Measurements from ENCODE around the gene PIK3R6.

The PIK3R6 gene

DNA sequence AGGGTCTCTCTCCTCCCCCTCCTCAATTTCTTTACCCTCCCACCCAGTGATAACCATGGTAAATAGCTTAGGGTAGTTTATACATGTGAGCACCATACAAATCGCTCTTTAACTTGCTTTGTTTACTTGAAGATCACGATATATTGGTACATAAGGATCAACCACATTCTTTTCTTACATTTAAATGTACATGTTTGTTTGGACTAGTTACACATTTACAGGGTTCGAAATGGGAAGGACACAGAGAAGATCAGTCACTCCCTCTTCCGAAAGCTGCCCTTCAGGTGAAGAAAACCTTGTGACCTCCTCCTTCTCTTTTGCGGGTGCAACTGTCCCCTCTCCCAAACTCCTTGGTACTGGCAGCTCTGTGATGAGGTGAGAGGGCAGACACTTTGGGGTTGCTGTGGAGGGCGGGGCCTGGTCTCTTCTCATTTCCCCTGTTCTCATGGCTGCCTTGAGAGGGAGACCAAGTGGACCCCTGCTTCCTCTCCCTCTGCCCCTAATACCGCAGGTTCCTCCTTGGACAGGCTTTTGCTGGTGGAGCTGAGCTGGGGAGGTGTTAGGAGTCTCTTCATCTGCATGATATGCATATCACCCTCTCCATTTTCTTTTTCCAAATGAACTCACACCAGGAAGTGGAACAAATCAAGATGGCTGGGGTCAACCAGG, 4.7 kb upstream of the PIK3R6 start:
- no peak overlapping the region for H3K27ac Mint-ChIP-seq
- no peak for ATAC-seq
- H3K4me1 Mint-ChIP-seq, result peaks cover 29% of the 10 kb centered on the region

DNA sequence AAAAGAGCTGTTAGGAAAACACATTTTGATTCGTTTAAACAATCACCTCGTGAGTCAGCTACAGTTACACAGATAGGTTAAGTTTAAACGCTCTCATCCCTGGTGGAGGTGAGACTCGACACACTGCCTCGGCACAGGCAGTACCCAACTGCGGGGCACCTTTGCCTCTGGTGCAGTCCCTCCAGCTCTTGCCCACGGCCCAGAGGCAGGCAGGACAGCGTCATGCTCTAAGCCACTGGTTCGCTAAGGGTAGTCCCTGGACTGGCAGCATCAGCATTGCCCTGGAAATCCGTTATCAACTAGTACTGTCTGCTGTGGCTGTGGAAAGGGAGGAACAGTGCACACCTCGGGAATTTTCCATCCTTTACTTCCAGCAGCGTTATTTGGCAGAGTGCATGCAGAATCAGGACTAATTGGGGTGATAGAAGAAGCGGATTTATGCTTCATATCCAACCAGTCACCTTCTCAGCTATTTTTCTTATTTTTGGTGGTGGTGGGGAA, 3.7 kb upstream of the PIK3R6 start:
- peaks cover 3% of the 10 kb centered on the region for H3K27me3 Mint-ChIP-seq
- no peak for DNase-seq
- H3K4me3 Mint-ChIP-seq, result no peak overlapping the region
- ATAC-seq, result no peak
- H3K36me3 Mint-ChIP-seq (ENCODE audit: low read depth), result no peaks in the 10 kb centered on the region
- no peaks in the 10 kb centered on the region for H3K9me3 Mint-ChIP-seq
- H3K4me1 Mint-ChIP-seq, result peaks cover 36% of the 10 kb centered on the region
- H3K27ac Mint-ChIP-seq, result no peak overlapping the region

More for the DNA sequence above, 4.7 kb upstream of the PIK3R6 start:
- Mint-ChIP-seq H3K4me3 (no peak overlapping the region), H3K36me3 (ENCODE audit: low read depth) (no peaks in the 10 kb centered on the region), H3K9me3 (no peaks in the 10 kb centered on the region), H3K27me3 (peaks cover 3% of the 10 kb centered on the region)
- DNase-seq, result no peak

GRCh38 chr17:8870406-8871040, 3.0 kb upstream of the PIK3R6 start:
- Mint-ChIP-seq H3K27ac (no peak overlapping the region), H3K4me1 (peaks cover 36% of the 10 kb centered on the region), H3K9me3 (no peaks in the 10 kb centered on the region), H3K4me3 (no peak overlapping the region), H3K36me3 (ENCODE audit: low read depth) (no peaks in the 10 kb centered on the region), H3K27me3 (peaks cover 3% of the 10 kb centered on the region)
- DNase-seq (no peak), ATAC-seq (no peak)

GRCh38 chr17:8869114-8869815, 1.8 kb upstream of the PIK3R6 start:
- Mint-ChIP-seq H3K27ac (peak overlapping the region; percentile 29), H3K36me3 (ENCODE audit: low read depth) (no peaks in the 10 kb centered on the region), H3K27me3 (peaks cover 3% of the 10 kb centered on the region)

GRCh38 chr17:8868529-8868951, 1.1 kb upstream of the PIK3R6 start:
- ATAC-seq (peak; percentile 65), DNase-seq (no peak)
- peaks cover 3% of the 10 kb centered on the region for H3K27me3 Mint-ChIP-seq
- H3K4me3 Mint-ChIP-seq, result no peak overlapping the region
- H3K4me1 Mint-ChIP-seq, result peaks cover 28% of the 10 kb centered on the region
- no peaks in the 10 kb centered on the region for H3K9me3 Mint-ChIP-seq
- no peak overlapping the region for H3K27ac Mint-ChIP-seq
- H3K36me3 Mint-ChIP-seq (ENCODE audit: low read depth), result no peaks in the 10 kb centered on the region

More at GRCh38 chr17:8869114-8869815, 1.8 kb upstream of the PIK3R6 start:
- H3K4me1 Mint-ChIP-seq, result peaks cover 34% of the 10 kb centered on the region
- H3K9me3 Mint-ChIP-seq, result no peaks in the 10 kb centered on the region
- DNase-seq (no peak), ATAC-seq (no peak)
- H3K4me3 Mint-ChIP-seq, result no peak overlapping the region

GRCh38 chr17:8868092-8868491, 618 bp upstream of the PIK3R6 start:
- H3K4me1 Mint-ChIP-seq, result peaks cover 28% of the 10 kb centered on the region
- H3K36me3 Mint-ChIP-seq (ENCODE audit: low read depth), result no peaks in the 10 kb centered on the region
- H3K27me3 Mint-ChIP-seq, result peaks cover 3% of the 10 kb centered on the region
- H3K4me3 Mint-ChIP-seq, result no peak overlapping the region
- no peak for DNase-seq
- H3K9me3 Mint-ChIP-seq, result no peaks in the 10 kb centered on the region
- no peak for ATAC-seq
- H3K27ac Mint-ChIP-seq, result peak overlapping the region; percentile 24

DNA sequence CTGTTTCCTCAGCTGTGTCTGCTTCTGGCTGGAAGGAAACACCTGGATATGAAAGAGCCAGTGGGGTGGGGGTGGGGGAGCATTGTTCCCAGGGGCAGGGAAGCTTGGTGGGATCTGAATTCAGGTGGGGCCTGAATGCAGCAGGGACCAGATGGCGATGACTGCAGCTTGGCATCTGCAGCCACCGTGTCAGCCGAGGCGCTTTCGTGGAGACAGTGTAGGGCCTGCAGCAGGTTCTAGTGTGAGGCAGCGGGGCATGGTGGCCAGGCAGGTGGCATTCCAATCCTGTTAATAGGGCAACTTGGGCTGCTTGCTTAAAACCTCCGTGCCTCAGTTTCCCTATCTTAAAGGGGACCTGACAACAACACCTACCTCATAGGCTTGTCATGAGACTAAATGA, 1.7 kb downstream of the PIK3R6 start:
- no peak for DNase-seq
- H3K4me3 Mint-ChIP-seq, result no peak overlapping the region
- H3K36me3 Mint-ChIP-seq (ENCODE audit: low read depth), result no peaks in the 10 kb centered on the region
- H3K4me1 Mint-ChIP-seq, result peaks cover 39% of the 10 kb centered on the region
- ATAC-seq, result no peak
- H3K27ac Mint-ChIP-seq, result no peak overlapping the region
- H3K9me3 Mint-ChIP-seq, result no peaks in the 10 kb centered on the region
- peaks cover 3% of the 10 kb centered on the region for H3K27me3 Mint-ChIP-seq

- no peak overlapping the region for H3K27ac Mint-ChIP-seq
- peaks cover 3% of the 10 kb centered on the region for H3K27me3 Mint-ChIP-seq
- DNase-seq (no peak), ATAC-seq (no peak)
- H3K9me3 Mint-ChIP-seq, result no peaks in the 10 kb centered on the region
- no peaks in the 10 kb centered on the region for H3K36me3 Mint-ChIP-seq (ENCODE audit: low read depth)
- no peak overlapping the region for H3K4me3 Mint-ChIP-seq
- H3K4me1 Mint-ChIP-seq, result peaks cover 39% of the 10 kb centered on the region
Measured at GRCh38 chr17:8865385-8865784, 2.1 kb downstream of the PIK3R6 start.

DNA sequence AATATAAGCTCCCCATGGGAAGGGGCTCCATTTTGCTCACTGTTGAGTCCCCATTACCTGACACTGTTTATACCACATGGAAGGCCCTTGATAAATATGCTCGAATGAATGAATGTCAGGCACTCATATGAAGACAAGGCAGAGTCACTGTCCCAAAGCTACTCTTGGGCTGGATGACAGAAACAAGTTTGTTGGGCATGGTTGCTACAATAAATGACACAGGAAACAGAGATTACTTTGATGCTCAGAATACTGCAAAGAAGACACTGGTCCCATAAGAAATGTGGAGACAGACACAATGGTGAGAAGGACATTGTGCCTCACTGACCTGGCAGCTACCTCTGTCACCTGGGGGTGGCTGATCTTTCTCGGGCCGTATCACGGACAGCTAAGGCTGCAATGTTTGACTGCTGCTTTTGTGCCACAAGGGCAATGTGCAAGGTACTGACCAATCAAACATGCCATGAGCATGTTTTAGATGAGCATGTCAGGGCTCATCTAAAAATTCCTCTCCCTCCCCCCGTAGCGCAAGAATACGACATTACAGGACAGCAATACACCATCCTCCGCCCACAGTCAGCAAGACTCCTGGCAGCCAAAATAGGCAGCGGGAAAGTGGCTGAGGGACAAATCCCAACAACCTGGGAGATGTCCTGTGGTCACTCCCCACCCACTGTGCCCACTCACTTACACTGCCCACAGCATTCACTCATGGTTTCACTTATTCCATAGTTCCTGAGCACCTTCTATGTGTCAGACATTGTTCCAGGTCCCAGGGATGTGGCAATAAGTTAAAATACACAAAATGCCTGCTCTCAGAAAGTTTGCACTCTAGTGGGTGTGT, 5.0 kb downstream of the PIK3R6 start:
- peaks cover 2% of the 10 kb centered on the region for H3K36me3 Mint-ChIP-seq (ENCODE audit: low read depth)
- H3K4me3 Mint-ChIP-seq, result no peak overlapping the region
- no peaks in the 10 kb centered on the region for H3K9me3 Mint-ChIP-seq
- peaks cover 47% of the 10 kb centered on the region for H3K4me1 Mint-ChIP-seq
- no peaks in the 10 kb centered on the region for H3K27me3 Mint-ChIP-seq
- DNase-seq (no peak), ATAC-seq (no peak)
- H3K27ac Mint-ChIP-seq, result no peak overlapping the region

- peaks cover 2% of the 10 kb centered on the region for H3K36me3 Mint-ChIP-seq (ENCODE audit: low read depth)
- H3K27ac Mint-ChIP-seq, result no peak overlapping the region
- no peak overlapping the region for H3K4me3 Mint-ChIP-seq
- no peaks in the 10 kb centered on the region for H3K27me3 Mint-ChIP-seq
- DNase-seq (no peak), ATAC-seq (no peak)
- no peaks in the 10 kb centered on the region for H3K9me3 Mint-ChIP-seq
- peaks cover 47% of the 10 kb centered on the region for H3K4me1 Mint-ChIP-seq
Measured at GRCh38 chr17:8861495-8862181, 5.8 kb downstream of the PIK3R6 start.

GRCh38 chr17:8859804-8860430, 7.6 kb downstream of the PIK3R6 start:
- ATAC-seq (no peak), DNase-seq (no peak)
- Mint-ChIP-seq H3K27ac (no peak overlapping the region), H3K27me3 (no peaks in the 10 kb centered on the region), H3K4me3 (no peak overlapping the region), H3K36me3 (ENCODE audit: low read depth) (peaks cover 2% of the 10 kb centered on the region), H3K9me3 (no peaks in the 10 kb centered on the region), H3K4me1 (peaks cover 50% of the 10 kb centered on the region)

DNA sequence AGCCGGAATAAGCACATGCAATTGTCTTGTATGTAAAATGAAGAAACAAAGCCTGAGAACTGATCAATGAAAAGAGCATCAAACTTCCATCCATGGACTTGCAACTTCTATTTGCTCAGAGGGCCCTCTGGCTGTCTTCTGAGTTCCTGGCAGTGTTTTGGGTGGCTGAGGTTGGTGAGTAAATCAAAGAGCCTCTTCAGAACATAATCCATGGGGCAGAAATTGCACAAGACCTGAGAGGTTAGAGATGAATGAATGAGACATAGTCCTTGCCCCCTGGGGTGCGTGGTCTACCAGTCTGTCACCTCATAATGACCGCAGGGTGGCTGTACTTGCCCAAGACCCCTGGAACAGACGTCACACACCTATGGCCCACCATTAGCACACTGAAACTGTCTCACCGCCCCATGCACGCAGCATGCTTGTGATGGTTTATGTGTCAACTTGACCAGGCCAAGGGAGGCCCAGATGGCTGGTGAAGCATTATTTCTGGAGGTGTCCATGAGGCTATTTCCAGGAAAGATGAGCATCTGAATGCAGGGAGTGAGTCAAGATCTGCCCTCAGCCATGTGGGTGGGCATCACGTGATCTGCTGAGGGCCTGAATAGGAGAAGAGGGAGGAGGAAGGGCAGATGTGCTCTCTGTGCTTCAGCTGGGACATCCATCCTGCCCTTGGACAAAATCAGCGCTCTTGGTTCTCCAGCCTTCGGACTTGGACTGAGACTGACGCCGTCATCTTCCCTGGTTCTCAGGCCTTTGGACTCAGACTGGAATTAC, 8.3 kb downstream of the PIK3R6 start:
- Mint-ChIP-seq H3K36me3 (ENCODE audit: low read depth) (peaks cover 2% of the 10 kb centered on the region), H3K4me1 (peaks cover 50% of the 10 kb centered on the region), H3K27me3 (peaks cover 3% of the 10 kb centered on the region), H3K4me3 (peak overlapping the region; percentile 25), H3K9me3 (no peaks in the 10 kb centered on the region), H3K27ac (peak overlapping the region; percentile 81)
- ATAC-seq (peak; percentile 58), DNase-seq (peak; percentile 28)

DNA sequence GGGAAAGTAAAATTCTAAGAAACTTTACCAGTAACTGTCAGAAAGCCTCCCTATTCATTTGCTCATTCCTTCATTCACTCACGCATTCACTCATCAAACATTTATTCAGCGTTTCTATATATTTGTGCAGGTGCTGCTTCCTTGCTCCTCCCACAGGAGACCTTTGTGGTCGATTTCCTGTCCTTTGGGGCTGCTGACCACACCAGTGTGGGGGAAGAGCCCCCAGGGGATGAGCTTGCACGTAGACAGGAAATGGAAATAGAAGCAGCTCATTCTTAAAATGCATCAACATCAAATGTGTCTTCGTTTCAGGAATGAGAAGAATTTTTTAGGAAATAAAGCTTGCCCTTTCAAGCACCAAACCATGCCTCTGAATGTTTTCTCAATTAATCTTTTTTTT, 9.6 kb downstream of the PIK3R6 start:
- H3K36me3 Mint-ChIP-seq (ENCODE audit: low read depth), result peaks cover 2% of the 10 kb centered on the region
- DNase-seq, result peak; percentile 61
- no peaks in the 10 kb centered on the region for H3K9me3 Mint-ChIP-seq
- peaks cover 3% of the 10 kb centered on the region for H3K27me3 Mint-ChIP-seq
- peak overlapping the region; percentile 65 for H3K4me3 Mint-ChIP-seq
- peaks cover 50% of the 10 kb centered on the region for H3K4me1 Mint-ChIP-seq
- H3K27ac Mint-ChIP-seq, result peak overlapping the region; percentile 87
- peak; percentile 66 for ATAC-seq

Measured in activated naive CD8-positive, alpha-beta T cell treated with anti-CD3 and anti-CD28 coated beads, Interleukin-2, amount 50 U/mL, for 24 hours (primary cell).